A549 (cell line): ENCODE results near the gene UIMC1. TPM values are rescaled to one million over a fixed set of nuclear protein-coding genes. Genes with fewer than 3 reads are reported as not detected.

Source experiments
- ATAC-seq, 2 experiments: fragments of 200-7000 bp in 1 of 2; fragments of >200 bp in 1 of 2; cut with Nextera tagmentation in 1 of 2; cut with Tn5 transposase in 1 of 2; 3 replicates each; pipeline versions ENCODE4 v1.8.0 to v1.9.1; 2018 to 2020; ENCODE audit warnings: mild to moderate bottlenecking in 1 of 2, moderate library complexity in 1 of 2
- CTCF ChIA-PET: fragments of 300-600 bp; sonication (Branson Sonifier 250); formaldehyde crosslinking; extraction: SDS; loops from one replicate; lab custom pipeline; 2021; ENCODE audit warnings: antibody characterized with exemption, inconsistent platforms; lab: Yijun Ruan, JAX
- POLR2A ChIA-PET: fragments of 350-600 bp; formaldehyde crosslinking; extraction: SDS; loops from one replicate; lab custom pipeline; 2021; ENCODE audit warnings: antibody characterized with exemption, inconsistent platforms; lab: Yijun Ruan, JAX
- DNase-seq, 2 experiments: peaks; one replicate each; pipeline versions ENCODE4 v3.0.0 to v3.0.0-alpha.2; 2011 to 2016; ENCODE audit warnings: low read depth in 1 of 2, low spot score in 1 of 2
- FAIRE-seq: peaks from 2 replicates; lab custom pipeline; 2011; peaks lifted over from hg19 to GRCh38; lab: Jason Lieb, UNC
- H3K27ac ChIP-seq, 2 experiments: fragments of >200 bp; sonication (Bioruptor Twin); formaldehyde crosslinking; 3 replicates each; pipeline ENCODE4 v1.5.1; 2016 to 2017
- H3K4me1 ChIP-seq: fragments of >200 bp; sonication (Bioruptor Twin); formaldehyde crosslinking; 3 replicates; pipeline ENCODE4 v1.6.1; 2016
- H3K4me2 ChIP-seq: fragments of >200 bp; sonication (Bioruptor Twin); formaldehyde crosslinking; 3 replicates; pipeline ENCODE4 v1.6.1; 2016
- H3K4me3 ChIP-seq: fragments of >200 bp; sonication (Bioruptor Twin); formaldehyde crosslinking; 3 replicates; pipeline ENCODE4 v1.5.1; 2016
- H3K9me3 ChIP-seq: fragments of >200 bp; sonication (Bioruptor Twin); formaldehyde crosslinking; 3 replicates; pipeline ENCODE4 v1.6.1; 2016
- BCL3 ChIP-seq: fragments of >200 bp; sonication (Bioruptor Twin); formaldehyde crosslinking; IDR thresholded peaks from 3 replicates; pipeline ENCODE4 v1.6.1; 2016
- BHLHE40 ChIP-seq: IDR thresholded peaks from 2 replicates; pipeline ENCODE4 v1.6.1; 2012; ENCODE audit warnings: low read depth, low read length, inconsistent platforms
- CHD2 ChIP-seq: fragments of 150-350 bp; IDR thresholded peaks from 2 replicates; pipeline ENCODE4 v1.6.1; 2014; ENCODE audit warnings: low read length; ENCODE audit not compliant: partially characterized antibody
- CHD4 ChIP-seq: fragments of 200-600 bp; sonication (generic); IDR thresholded peaks from 2 replicates; pipeline ENCODE4 v1.6.1; 2016; ENCODE audit warnings: antibody characterized with exemption, mild to moderate bottlenecking, borderline replicate concordance
- EHF ChIP-seq: fragments of 250-450 bp; sonication (Bioruptor Pico); IDR thresholded peaks from 2 replicates; pipeline ENCODE4 v1.5.0; 2020; ENCODE audit warnings: mild to moderate bottlenecking
- ESRRA ChIP-seq: fragments of 150-350 bp; IDR thresholded peaks from 2 replicates; pipeline ENCODE4 v1.6.1; 2014; ENCODE audit warnings: mild to moderate bottlenecking, low read length, borderline replicate concordance
- FOSL2 ChIP-seq, 2 experiments: fragments of 450-650 bp in 1 of 2; fragments of >200 bp in 1 of 2; sonication (Bioruptor Twin) in 1 of 2; formaldehyde crosslinking; IDR thresholded peaks; 2 replicates each; pipeline versions ENCODE4 v1.5.0 to v1.6.1; 2016 to 2020; ENCODE audit warnings: mild to moderate bottlenecking in 1 of 2, moderate library complexity in 1 of 2
- FOXS1 ChIP-seq: fragments of 250-450 bp; sonication (Bioruptor Pico); IDR thresholded peaks from 2 replicates; pipeline ENCODE4 v1.5.0; 2020; ENCODE audit warnings: mild to moderate bottlenecking, moderate library complexity
- HOXA7 ChIP-seq: fragments of 250-450 bp; sonication (Bioruptor Pico); IDR thresholded peaks from 2 replicates; pipeline ENCODE4 v1.5.0; 2020; ENCODE audit warnings: mild to moderate bottlenecking, moderate library complexity
- HOXB13 ChIP-seq: fragments of 250-450 bp; sonication (Bioruptor Pico); IDR thresholded peaks from 2 replicates; pipeline ENCODE4 v1.5.0; 2020; ENCODE audit warnings: low read depth, mild to moderate bottlenecking, moderate library complexity
- HOXB5 ChIP-seq: fragments of 250-450 bp; sonication (Bioruptor Pico); IDR thresholded peaks from 2 replicates; pipeline ENCODE4 v1.5.0; 2020; ENCODE audit warnings: mild to moderate bottlenecking, moderate library complexity
- MAFK ChIP-seq: fragments of 450-650 bp; IDR thresholded peaks from 2 replicates; pipeline ENCODE4 v1.6.1; 2014; ENCODE audit not compliant: partially characterized antibody
- MAZ ChIP-seq: fragments of 150-350 bp; IDR thresholded peaks from 2 replicates; pipeline ENCODE4 v1.6.1; 2014; ENCODE audit warnings: antibody characterized with exemption, low read depth, low read length, borderline replicate concordance
- NFE2L2 ChIP-seq: fragments of 150-350 bp; conservative IDR thresholded peaks from 2 replicates; pipeline ENCODE4 v1.6.1; 2014; ENCODE audit warnings: low read length
- NPAS2 ChIP-seq: fragments of 250-450 bp; sonication (Bioruptor Pico); IDR thresholded peaks from 2 replicates; pipeline ENCODE4 v1.8.0; 2022; ENCODE audit warnings: mild to moderate bottlenecking, moderate library complexity, borderline replicate concordance
- NR3C1 ChIP-seq: fragments of >200 bp; sonication (Bioruptor Twin); formaldehyde crosslinking; IDR thresholded peaks from 3 replicates; pipeline ENCODE4 v1.6.1; 2017
- PBX3 ChIP-seq: IDR thresholded peaks from 2 replicates; pipeline ENCODE4 v1.6.1; 2012
- RAD21 ChIP-seq, 2 experiments: fragments of >200 bp in 1 of 2; sonication (Bioruptor Twin) in 1 of 2; formaldehyde crosslinking in 1 of 2; IDR thresholded peaks in 1 of 2; conservative IDR thresholded peaks in 1 of 2; 2 replicates in 1 of 2; 3 replicates in 1 of 2; pipeline ENCODE4 v1.6.1; 2012 to 2018; ENCODE audit warnings: inconsistent platforms in 1 of 2
- RARB ChIP-seq: fragments of 250-450 bp; sonication (Bioruptor Pico); IDR thresholded peaks from 2 replicates; pipeline ENCODE4 v1.8.0; 2021; ENCODE audit warnings: mild to moderate bottlenecking, moderate library complexity
- RCOR1 ChIP-seq: fragments of 150-350 bp; IDR thresholded peaks from 2 replicates; pipeline ENCODE4 v1.6.1; 2014; ENCODE audit warnings: antibody characterized with exemption, low read length, low read depth
- SMC3 ChIP-seq: fragments of >200 bp; sonication (Bioruptor Twin); formaldehyde crosslinking; IDR thresholded peaks from 3 replicates; pipeline ENCODE4 v1.6.1; 2018; ENCODE audit warnings: inconsistent platforms
- SREBF2 ChIP-seq: fragments of 450-650 bp; IDR thresholded peaks from 2 replicates; pipeline ENCODE4 v1.6.1; 2014; ENCODE audit warnings: mild to moderate bottlenecking, moderate library complexity
- TFCP2L1 ChIP-seq: fragments of 250-450 bp; sonication (Bioruptor Pico); IDR thresholded peaks from 2 replicates; pipeline ENCODE4 v1.5.0; 2021; ENCODE audit warnings: mild to moderate bottlenecking
- TP53 ChIP-seq: fragments of 250-450 bp; sonication (Bioruptor Pico); IDR thresholded peaks from 2 replicates; pipeline ENCODE4 v1.5.0; 2021; ENCODE audit warnings: mild to moderate bottlenecking, moderate library complexity
- ZNF302 ChIP-seq: fragments of 250-450 bp; sonication (Bioruptor Pico); IDR thresholded peaks from 2 replicates; pipeline ENCODE4 v1.9.0; 2021; ENCODE audit warnings: inconsistent platforms, mild to moderate bottlenecking, moderate library complexity
- ZSCAN20 ChIP-seq: fragments of 250-450 bp; sonication (Bioruptor Pico); IDR thresholded peaks from 2 replicates; pipeline ENCODE4 v1.8.0; 2022; ENCODE audit warnings: mild to moderate bottlenecking, moderate library complexity
- WGBS: methylation state at CpG from one replicate; pipeline ENCODE4 v1.1.6; 2017; ENCODE audit errors: missing lambda C conversion rate; 5-methylcytosine and 5-hydroxymethylcytosine counted together
- polyA plus RNA-seq, 4 experiments: library from polyadenylated mRNA; depleted of rRNA in 3 of 4; stranded (reverse); fragments of >200 nt; fragmentation: RNase III in 1 of 4; extraction: RNeasy Plus Mini Kit Qiagen cat#74134 plus additional on column Dnase treatment in 1 of 4; gene quantifications; 2 replicates in 3 of 4; 3 replicates in 1 of 4; pipeline ENCODE4 v1.2.3, GENCODE V29; 2011 to 2017
- TF ChIP-seq, protein P1 (sequence below): IDR thresholded peaks from 2 replicates; pipeline ENCODE4 v1.6.1; 2012
- TF ChIP-seq, protein P2 (sequence below): fragments of >200 bp; sonication (Bioruptor Twin); formaldehyde crosslinking; IDR thresholded peaks from 2 replicates; pipeline ENCODE4 v1.6.1; 2016

UIMC1 gene
- polyA plus RNA-seq, 2 of the 4 experiments (the other 2 are of a cell fraction) = 47.8 to 52.5 TPM

DNA sequence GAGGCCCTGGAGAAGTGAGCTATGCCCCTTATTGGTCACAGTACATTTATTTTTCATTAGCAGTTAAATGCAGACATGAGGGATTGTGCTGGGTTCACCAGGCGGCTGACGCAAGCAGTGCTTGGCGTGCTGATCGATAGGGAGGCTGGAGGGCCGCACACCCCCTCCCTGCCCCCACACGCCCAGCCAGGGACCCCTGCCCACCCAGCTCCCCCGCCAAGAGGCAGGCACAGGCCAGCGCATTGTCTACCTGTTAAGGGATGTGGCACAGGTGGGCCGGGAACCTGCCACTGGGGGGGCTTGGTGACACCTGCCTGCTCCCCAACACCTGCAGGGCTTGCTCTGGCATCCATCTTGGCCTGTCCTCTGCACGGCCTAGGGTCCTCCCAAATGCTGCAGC is 146.7 kb downstream of the UIMC1 start:
- ChIA-PET CTCF (interaction anchor here (1.7 kb wide), 1 partner anchor 200 kb away, joined by 5 read pairs; no protein-coding TSS in a partner anchor), POLR2A (no interaction called here)
- Histone ChIP-seq H3K4me3 (no peak overlapping the region), H3K27ac (no peak overlapping the region), H3K4me1 (no peaks in the 10 kb centered on the region), H3K9me3 (no peaks in the 10 kb centered on the region), H3K4me2 (no peak overlapping the region)
- ATAC-seq (no peak), DNase-seq (no peak), FAIRE-seq (no peak)
- TF ChIP-seq, protein P1, sequence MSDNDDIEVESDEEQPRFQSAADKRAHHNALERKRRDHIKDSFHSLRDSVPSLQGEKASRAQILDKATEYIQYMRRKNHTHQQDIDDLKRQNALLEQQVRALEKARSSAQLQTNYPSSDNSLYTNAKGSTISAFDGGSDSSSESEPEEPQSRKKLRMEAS = no peak
- TF ChIP-seq RCOR1 = no peak
- TF ChIP-seq NR3C1 = no peak
- TF ChIP-seq EHF = no peak
- no peak for TF ChIP-seq FOSL2 (IDR thresholded peaks at IDR 0.05)
- TF ChIP-seq FOSL2 (CRISPR knock-in tag; IDR thresholded peaks at IDR 0.05) = no peak
- TF ChIP-seq NFE2L2 = no peak
- no peak for TF ChIP-seq CHD2
- no peak for TF ChIP-seq BCL3
- TF ChIP-seq ZSCAN20 (CRISPR knock-in tag) = no peak
- no peak for TF ChIP-seq HOXA7 (CRISPR knock-in tag)
- TF ChIP-seq MAFK = no peak
- 15% methylated on average over 8 of the region's 10 CpGs for WGBS

- no peak for FAIRE-seq
- TF ChIP-seq CHD4 (no peak), BHLHE40 (no peak), NPAS2 (CRISPR knock-in tag) (no peak), FOXS1 (CRISPR knock-in tag) (no peak), HOXA7 (CRISPR knock-in tag) (no peak), MAFK (no peak), ZNF302 (no peak), RARB (no peak), HOXB13 (CRISPR knock-in tag) (no peak), CHD2 (no peak), SMC3 (no peak), HOXB5 (CRISPR knock-in tag) (no peak), SREBF2 (no peak), ZSCAN20 (CRISPR knock-in tag) (no peak), NR3C1 (no peak)
- TF ChIP-seq, protein P2, sequence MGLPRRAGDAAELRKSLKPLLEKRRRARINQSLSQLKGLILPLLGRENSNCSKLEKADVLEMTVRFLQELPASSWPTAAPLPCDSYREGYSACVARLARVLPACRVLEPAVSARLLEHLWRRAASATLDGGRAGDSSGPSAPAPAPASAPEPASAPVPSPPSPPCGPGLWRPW = no peak
- POLR2A ChIA-PET = no interaction called here
- Histone ChIP-seq H3K9me3 (no peaks in the 10 kb centered on the region), H3K27ac (no peak overlapping the region), H3K4me1 (no peaks in the 10 kb centered on the region), H3K4me3 (no peak overlapping the region), H3K4me2 (no peak overlapping the region)
- no peak for ATAC-seq
- CTCF ChIA-PET = interaction anchor here (1.5 kb wide), 1 partner anchor 12 kb away, joined by 4 read pairs; no protein-coding TSS in a partner anchor
- DNase-seq = no peak
- 13% methylated on average over 3 of the region's 11 CpGs for WGBS
Observed at GRCh38 chr5:176857894-176858273, 148.7 kb downstream of the UIMC1 start.

- CTCF ChIA-PET = interaction anchor here (1.5 kb wide), 1 partner anchor 12 kb away, joined by 4 read pairs; no protein-coding TSS in a partner anchor
- WGBS = 36% methylated on average over 16 of the region's 19 CpGs
- no peaks in the 10 kb centered on the region for H3K4me1 ChIP-seq
- POLR2A ChIA-PET = no interaction called here
- TF ChIP-seq MAFK (no peak), ESRRA (no peak), PBX3 (no peak), RAD21 (conservative IDR thresholded peaks at IDR 0.05 in 1 of 2, IDR thresholded peaks at IDR 0.05 in 1 of 2) (no peak), MAZ (no peak), TFCP2L1 (CRISPR knock-in tag) (no peak), TP53 (CRISPR knock-in tag) (no peak)
- no peak overlapping the region for H3K4me2 ChIP-seq
- H3K4me3 ChIP-seq = no peak overlapping the region
- H3K9me3 ChIP-seq = no peaks in the 10 kb centered on the region
- ATAC-seq (no peak), DNase-seq (no peak), FAIRE-seq (no peak)
- H3K27ac ChIP-seq = no peak overlapping the region
Observed at GRCh38 chr5:176857216-176857893, 149.2 kb downstream of the UIMC1 start.
